Left renal cortex interstitium (tissue), 4 donors: ENCODE measurements around the gene RXRB. TPM values are rescaled to one million over a fixed set of nuclear protein-coding genes. Genes with fewer than 3 reads are reported as not detected.

Source experiments
- DNase-seq, 4 donors: peaks; one replicate each; pipeline ENCODE4 v3.0.0-alpha.2; 2013; ENCODE audit warnings: low read depth in 4 of 4, low spot score in 2 of 4, missing footprints in 1 of 4
- polyA plus RNA-seq, 4 donors: library from polyadenylated mRNA; unstranded; fragments of 120-200 nt; gene quantifications; one replicate each; pipeline ENCODE4 v1.2.1, GENCODE V29; 2013; ENCODE audit not compliant: insufficient read length in 4 of 4

The RXRB gene
- polyA plus RNA-seq, 4 donors = 49.6 to 67.6 (median 57.0) TPM

DNA sequence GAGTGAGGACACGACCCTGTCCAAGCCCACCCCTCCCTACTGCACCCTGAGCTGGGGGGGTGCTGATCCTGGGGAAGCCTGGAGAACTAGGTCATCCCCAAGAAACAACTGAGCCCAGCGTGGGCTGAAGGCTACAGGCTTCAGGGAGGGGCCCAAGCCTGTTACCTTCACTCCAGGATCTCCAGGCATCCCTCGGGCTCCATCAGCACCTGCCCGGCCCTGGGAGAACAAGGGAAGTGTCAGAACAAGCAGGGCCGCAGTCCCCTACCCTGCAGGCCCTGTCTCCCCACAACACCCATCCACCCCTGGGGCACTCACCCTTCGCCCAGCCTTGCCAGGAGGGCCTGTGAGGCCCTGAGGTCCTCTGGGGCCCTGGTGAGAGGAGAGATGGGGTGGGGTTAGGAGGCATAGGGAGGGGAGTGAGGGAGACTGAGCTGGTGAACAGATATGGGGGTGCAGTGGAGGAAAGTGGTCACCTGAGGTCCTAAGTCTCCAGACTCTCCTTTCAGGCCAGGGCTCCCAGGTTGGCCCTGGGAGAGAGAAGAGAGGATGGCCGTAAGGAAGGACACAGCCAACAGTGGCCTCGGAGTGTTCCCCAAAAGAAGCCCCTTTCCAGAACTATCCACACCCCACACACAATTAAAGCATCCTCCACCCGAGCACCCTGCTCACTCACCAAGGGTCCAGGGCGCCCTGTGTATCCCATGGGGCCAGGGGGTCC, 21.6 kb downstream of the RXRB start:
- no peak for DNase-seq

DNA sequence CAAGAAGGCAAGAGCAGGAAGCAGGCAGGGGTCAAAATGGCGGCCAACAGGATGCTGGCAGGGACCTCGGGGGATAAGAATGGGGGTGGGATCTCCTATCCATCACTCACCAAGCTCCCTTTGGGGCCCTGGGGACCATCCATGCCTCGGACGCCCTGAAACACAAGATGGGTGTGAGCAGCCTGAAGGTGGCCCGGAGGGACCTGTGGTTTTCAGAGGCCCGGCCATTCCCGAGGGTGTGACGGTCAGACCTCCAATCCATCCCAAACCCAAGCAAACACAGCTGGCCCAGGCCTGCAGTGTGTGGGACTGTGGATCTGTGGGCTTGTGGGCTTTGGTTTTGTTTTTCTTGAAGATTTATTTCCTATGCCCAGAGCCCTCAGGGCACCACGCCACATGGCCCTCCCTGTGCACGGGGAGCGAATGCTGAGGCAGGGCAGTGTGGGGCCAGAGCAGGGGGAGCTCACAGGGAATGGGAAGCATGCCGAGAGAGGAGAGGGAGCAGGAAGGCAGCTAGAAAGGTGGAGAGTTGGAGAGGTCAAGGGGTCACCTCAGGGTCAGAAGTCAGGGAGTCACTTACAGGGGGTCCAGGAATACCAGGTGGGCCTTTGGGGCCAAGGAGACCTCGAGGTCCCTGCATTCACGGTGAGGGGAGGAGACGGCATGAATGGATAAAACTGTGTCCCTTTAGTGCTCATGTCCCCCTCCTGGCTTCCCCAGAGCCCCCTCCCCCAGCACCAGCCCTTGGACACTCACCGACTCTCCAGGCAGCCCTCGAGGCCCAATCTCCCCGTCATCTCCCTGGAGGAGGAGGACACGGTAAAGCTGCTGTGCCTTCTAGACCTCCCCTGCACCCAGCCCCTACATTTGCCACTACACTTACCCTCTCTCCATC, 22.7 kb downstream of the RXRB start:
- no peak for DNase-seq

DNA sequence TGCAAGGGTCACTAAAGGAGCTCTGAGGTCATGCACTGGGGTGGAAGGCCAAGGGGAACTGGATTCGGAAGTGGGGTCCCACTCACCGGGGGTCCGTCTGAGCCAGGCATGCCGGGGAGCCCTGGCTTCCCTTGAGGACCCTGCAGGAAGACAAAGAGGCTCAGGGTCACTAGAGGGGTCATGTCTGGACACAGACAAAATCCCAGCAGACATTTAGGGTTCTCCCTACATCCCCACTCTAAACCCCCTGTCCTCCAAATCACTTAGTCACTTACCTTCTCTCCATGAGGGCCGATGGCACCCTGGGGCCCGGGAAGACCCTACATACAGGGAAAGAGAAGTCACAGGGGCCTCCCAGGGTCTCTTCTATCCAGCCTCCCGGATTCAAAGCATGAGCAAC, 23.6 kb downstream of the RXRB start:
- DNase-seq = no peak

DNA sequence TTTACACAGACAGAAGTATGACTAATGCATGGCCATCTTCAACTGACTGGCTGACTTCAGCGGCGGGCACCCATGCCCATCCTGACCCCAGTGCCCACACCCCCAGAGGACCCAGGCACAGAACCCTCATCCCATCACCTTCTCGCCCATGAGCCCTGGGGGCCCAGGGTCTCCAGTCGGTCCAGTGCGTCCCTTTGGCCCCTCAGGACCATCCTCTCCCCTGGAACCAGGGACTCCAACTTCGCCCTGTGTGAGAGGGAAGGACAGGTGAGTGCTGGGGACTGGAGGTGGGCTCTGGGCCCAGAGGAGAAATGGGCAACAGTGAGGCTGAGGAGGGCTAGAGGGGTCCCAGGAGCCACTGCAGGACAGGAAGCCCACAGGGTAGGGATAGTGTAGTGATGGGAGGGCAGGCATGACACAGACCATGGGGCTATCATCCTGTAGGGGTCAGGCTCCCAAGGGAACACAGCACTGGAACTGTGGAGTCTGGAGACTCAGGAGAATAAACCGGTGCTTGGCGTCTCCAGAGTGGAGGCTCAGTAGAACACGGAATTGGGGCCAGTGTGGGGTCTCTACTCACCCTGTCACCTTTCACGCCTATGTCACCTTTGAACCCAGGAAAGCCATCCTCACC, 24.9 kb downstream of the RXRB start:
- no peak for DNase-seq

DNA sequence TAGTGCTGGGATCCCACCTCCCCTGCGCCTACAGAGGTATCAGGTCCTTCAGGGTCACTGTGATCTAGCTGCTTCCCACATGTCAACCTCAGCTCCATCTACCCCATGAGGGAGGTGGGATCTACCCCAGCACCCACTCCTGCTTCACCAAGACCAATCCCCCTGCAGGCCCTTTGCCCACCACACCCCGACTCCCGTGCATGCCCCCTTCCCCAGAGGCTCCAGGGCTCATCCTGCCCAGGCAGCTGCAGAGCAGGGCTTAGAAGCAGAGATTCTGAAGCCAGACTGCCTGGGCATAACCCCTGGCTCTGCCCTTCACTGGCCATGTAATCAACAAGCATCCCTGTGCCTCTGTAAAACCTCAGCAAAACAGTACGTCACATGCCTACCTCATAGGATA, 25.7 kb downstream of the RXRB start:
- DNase-seq = no peak

DNA sequence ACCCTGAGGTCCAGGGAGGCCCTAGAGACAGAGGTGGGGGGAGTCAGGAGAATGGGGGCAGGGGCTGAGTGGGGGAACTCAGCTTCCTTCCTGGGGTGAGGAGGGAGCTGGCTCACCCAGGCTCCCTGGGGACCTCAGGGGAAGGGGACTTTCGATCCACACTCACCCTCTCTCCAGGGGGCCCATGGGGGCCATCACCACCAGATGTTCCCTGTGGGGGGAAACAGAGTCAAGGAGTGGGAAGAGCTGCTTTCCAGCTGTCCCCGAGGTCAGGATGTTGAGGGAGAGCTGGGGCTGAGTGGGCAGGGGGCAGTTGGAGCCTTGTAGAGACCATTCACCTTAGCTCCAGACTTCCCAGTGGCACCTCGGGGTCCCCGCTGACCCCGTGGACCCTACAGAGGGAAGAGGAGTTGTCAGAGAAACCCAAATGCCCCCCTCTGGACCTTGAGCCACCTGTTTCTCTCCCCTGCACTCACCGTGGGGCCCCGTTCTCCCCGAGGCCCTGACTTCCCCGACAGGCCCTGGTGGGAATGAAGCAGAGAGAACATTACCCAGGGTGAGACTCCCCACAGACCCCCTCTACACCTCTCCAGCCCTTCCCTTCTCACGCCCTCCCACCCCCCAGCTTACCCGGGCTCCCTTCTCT, 26.8 kb downstream of the RXRB start:
- DNase-seq = no peak

DNA sequence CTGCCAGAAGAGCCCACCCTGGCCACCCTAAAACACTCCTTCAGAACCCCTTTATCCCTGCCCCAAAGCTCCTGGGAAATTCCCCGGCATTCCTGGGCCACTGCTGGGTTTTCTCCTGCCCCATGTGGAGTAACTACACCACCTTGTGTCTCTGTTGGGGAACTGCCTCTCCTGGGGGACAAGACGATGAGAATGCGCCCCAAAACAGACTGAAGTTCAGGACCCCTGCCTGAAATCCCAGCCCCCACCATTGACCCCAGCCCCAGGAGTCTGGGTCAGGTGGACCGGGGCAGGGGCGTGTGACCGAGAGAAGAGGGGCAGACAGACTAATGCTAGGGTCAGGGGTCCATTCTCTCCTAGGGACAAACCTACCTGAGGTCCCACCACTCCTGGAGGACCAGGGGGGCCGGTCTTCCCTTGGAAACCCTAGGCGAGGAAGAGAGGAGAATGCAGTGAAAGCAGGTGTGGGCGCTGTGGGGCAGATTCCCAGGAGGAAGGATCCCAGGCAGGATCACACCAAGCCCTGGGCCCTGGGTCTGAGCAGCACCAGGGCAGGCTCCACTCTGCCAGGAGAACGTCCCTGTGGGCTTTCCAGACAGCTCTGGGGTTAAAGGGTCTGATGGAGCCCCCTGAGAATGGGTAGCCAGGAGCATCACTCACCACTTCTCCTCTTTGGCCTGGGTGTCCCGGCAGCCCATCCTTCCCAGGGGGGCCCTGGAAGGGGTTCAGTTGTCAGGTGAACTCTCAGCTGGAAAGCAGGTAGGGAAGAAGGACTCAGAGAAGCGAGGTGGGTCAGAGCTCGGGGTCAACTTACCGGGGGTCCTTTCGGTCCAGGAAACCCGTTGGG, 27.6 kb downstream of the RXRB start:
- DNase-seq = no peak

DNA sequence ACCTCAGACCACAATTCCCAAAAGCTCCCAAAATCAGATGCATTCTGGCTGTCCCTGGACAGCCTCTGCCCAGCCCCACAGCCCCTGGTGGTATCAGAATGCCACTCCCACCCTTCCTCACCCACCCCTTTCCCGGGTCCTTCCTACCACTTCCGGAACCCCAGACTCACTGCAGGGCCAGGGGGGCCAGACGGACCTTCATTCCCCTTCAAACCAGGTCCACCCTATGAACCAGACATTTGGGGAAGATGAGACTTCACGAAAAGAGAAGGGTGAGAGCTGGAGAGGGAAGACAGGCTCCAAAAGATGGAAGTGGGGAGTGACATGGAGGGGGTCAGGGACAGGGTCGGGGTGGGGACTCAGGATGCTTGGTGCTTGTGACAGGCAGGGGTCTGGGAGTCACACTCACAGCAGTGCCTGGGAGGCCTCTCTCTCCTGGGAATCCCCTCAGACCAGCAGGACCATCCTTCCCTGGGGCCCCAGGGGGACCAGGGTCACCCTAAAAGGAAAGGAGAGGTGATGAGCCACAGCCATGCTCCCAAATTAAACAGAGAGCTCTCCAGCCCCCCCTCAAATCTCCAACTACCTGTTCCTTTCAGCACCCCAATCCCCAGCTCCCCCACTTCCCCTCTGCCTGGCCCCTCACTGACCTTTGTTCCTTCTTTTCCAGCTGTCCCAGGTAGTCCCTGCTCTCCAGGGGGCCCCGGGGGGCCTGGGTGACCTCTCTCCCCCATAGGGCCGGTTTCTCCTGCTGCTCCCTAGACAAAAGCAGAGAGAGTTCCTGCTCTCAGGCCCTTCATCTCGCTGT, 28.4 kb downstream of the RXRB start:
- no peak for DNase-seq

DNA sequence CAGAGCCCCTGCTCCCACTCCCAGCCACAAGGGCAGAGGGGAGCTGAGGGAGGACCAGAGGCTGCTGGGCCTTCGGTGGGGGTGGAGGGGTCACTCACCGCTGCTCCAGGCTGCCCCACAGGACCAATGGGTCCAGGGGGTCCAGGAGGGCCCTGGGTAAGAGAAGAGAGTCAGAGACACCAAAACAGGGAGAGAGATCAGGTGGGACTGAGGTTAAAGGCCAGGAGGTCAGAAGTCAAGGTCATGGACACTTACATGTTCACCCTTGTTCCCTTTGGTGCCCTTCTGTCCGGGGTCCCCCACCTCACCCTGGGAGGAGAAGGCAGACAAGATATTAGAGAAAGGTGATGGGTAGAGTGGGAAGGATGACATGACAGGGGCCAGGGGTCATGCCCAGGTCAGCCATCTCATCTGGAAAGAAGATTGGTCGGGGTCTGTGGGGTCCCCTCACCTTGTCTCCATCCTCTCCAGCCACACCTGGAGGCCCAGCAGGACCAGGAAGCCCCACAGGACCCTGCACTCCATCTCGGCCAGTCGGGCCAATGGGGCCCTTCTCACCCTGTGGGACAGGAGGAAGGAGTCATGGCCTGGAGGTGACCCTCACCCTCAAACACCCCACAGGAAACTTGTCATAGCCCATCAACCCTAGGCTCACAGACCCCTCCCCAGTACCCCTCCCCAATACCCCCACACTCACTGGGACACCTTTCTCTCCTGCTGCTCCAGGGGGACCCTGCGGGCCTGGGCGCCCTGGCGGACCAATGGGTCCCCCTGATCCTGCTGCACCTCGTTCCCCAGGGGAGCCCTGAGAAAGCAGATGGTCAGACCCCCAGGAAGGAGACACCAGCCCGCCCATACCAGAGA, 29.2 kb downstream of the RXRB start:
- no peak for DNase-seq

DNA sequence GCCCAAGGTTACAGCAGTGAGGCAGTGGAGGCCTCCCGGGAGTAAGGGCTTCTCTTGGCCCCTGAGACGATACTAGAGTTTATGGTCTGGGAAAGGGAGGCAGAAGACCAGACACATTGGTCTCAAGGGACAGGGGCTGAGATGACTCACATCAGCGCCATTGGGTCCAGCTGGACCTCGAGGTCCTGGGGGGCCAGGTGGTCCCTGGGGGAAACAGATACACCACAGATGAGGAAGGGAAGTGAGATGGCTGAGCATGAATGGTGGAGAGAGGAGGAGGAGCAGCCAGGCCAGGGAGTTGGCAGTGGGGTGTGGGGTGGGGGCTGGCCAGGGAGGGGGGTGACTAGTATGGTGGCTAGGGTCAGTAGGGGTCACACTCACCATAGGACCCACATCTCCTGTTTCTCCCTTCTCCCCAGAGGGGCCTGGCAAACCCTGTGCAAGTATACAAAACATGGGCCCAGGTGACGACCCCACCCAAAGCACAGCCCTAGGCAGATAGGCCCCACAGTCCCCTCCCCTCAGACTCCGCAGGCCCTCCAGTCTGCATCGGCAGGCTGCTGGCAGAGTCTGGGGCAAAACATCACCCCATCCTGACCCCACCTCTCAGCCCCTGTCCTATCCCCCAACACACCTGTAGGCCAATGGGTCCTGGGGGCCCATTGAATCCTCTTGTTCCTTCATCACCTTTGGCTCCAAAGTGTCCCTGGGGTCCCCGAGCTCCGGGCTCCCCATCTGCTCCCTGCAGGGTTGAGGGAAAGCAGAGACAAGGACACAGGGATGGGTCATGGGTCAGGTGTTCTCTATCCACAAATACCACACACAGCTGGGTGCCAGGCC, 30.1 kb downstream of the RXRB start:
- DNase-seq = no peak

DNA sequence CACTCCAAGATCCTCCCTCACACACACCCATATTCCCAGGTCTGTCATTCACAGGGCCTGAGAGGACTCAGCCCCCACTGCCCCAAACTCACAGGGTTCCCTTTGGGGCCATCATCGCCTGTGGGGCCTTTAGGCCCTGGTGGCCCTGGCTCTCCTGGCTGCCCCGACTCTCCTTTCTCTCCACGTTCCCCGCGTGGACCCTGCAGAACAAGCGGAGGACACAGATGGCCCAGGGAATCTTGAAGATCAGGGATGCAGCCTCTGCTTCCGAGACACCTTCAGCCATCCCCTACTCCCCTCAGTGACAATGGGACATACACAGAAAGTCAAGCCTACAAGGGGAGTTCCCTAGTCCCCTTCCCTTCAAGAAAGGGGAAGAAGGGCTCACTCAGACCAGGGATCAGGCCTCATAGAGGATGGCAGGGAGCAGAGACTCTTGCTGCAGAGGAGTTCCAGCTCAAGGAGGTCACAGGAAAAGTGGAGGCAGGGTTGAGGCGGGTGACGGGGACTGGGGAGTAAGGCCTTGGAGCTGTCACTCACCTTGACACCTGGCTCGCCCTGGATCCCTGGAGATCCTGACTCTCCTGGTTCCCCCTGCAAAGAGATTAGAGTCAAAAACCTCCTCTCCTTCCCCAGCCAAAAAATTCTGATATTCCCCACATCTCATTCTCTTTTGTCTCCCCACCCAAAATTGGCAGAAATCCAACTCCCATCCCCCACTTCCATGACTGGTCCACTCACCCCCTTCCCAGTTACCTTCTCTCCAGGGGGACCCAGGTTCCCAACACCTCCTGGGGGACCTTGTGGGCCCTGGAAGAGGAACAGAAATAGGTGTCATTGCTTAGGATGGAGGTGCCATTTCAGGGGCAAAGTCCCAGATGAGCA, 30.9 kb downstream of the RXRB start:
- DNase-seq = no peak

DNA sequence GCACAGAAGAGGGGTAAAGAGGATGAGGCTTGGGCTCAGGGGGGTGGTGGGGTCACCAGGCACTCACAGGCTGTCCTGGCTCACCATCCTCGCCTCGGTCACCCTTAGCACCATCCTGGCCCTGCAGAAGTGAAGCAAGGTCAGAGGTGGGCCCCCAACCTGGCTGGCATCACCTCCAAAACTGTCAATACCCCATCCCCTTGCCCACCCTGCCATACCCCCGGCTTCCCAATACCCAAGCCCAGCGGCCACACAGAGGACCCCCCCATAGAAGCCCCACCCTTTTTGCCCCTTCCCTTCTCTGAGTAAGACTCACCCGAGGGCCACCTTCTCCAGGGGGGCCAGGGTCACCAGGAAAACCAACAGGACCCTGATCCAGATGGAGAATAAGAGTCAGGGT, 31.8 kb downstream of the RXRB start:
- DNase-seq = no peak

DNA sequence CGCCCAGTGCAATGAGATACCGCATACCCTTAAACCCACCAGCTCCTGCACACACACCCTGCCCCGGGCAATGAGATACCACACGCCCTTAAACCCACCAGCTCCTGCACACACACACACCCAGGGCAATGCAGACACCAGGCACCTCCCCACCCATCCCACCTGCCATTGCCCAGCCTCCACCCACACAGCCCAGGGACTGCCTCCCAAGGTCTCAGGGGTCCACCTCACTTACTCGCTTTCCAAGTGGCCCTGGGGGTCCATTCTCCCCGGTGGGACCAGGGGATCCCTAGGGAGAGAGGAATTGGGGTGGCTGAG, 32.2 kb downstream of the RXRB start:
- no peak for DNase-seq

DNA sequence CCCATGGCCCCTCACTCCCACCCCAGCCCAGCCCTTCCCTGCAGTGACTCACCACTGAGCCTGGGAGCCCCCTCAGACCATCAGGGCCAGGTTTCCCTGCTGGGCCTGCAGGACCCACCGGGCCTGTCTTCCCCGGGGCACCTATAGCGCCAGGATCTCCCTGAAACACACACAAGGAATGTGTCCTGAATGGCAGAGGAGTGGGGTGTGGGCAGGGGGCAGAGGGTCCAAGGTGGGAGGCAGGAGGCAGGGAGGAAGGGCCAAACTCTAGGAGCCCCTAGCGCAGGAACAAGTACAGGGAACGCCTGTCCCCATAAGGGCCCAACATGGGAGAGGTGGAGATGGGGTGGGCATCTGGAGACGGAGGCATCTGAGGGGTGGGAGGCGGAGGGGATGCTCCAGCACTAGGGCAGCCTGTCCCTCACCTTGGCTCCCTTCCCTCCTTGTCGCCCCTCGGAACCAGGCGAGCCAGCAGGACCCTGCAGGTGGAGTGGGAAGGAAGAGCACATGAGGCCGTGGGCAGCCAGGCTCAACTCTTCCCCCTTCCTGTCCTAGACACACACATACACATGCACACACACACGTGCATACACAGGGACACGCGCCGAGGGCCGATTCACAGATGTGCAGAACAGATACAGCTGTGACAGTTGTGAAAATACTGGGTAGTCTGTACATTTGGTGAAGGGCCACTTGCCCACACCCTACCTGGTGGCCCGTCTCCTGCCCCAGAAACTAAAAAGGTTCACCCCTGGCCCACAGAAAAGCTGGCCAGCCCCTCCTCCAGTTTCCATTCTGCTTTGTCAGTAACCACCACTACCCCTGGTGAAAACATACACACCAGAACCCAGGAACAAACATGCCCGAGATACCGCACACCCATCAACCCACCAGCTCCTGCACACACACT, 32.8 kb downstream of the RXRB start:
- DNase-seq = no peak

DNA sequence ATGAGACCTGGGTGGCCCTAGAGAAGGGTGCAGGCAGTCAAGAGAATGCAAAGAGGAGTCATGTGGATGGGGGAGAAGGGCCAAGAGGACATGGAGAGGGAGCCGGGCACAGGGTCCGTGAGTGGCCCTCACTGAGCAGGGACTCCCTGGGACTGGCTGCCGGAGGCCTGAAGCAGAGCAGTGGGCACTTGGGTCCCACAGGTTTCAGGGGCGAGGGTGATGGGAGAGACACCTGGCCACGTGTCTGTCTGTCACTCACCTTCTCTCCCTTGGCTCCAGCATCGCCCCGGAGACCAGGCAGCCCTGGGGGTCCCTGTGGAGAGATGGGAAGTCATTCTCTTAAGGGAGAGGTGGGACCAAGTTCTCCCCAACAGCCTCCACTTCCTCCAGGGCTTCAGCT, 33.7 kb downstream of the RXRB start:
- no peak for DNase-seq

DNA sequence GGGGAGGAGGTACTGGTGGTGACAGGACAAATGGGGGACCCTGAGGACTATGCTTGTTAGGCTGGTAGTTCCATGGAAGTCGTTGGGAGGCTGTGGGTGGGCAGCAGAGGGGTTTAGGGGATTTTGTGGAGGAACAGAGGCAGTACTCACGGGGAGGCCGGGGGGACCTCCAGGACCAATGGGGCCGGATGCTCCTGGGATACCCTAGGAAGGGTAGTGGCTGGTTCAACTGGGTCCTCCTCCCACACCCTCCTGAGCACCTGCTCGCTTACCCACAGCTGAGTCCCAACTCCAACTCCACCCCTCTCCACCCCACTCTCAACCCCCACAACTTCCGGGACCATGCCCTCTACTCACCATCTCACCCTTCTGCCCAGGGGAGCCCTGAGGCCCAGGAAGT, 34.1 kb downstream of the RXRB start:
- DNase-seq = no peak
